HFF-Myc (cell line): ENCODE results near the gene PPIA.

Experiments
- DNase-seq: peaks from one replicate; pipeline ENCODE4 v3.0.0-alpha.2; 2011; ENCODE audit warnings: low read depth; ENCODE audit errors: extremely low read depth
- H3K4me3 ChIP-seq: replicated peaks from 2 replicates; pipeline ENCODE4 v1.5.1; 2011; ENCODE audit warnings: low read depth, mild to moderate bottlenecking, control low read depth, low read length
- TF ChIP-seq, protein P1 (sequence below): IDR thresholded peaks from 2 replicates; pipeline ENCODE4 v1.5.1; 2012; ENCODE audit warnings: mild to moderate bottlenecking, low read depth, low read length, control low read depth; ENCODE audit errors: missing control alignments

Gene PPIA

DNA sequence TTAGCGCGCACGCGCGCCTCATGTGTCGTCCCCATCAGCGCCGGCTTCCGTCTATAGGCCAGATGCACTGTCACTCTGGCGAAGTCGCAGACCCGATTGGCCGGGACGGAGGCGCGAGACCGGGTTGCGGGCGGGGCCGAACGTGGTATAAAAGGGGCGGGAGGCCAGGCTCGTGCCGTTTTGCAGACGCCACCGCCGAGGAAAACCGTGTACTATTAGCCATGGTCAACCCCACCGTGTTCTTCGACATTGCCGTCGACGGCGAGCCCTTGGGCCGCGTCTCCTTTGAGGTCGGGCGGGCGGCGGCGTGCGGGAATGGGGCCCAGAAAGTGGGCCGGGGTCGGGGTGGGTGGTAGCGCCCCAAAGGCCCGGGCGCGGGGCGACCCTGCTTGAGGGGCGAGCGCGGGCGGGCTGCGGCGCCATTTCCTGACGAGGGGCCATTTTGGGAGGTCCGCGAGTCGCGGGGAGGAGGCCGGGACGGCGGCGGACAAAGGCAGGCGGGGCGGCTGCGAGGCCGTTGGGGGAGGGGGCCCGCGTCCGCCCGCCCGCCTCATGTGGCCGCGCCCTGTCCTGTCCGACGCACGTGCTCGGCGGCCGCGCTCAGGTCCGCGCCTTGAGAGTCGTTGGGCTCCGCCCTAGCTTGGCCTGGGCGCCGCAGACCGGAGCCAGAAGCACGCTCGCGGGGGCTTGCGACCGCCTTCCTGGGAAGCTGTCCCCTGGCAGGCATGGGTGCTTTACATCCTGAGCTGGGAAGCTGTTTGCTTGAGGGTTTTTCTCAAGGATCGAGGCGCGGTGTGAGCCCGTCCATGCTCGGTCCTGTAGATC lies at the start of gene PPIA:
Gene PPIA (plus strand): TSS at position 178 of the 825 bp plus-strand sequence. CDS start 44 bp downstream, at position 222.
- peak within 1 kb of the TSS; percentile 99 for H3K4me3 ChIP-seq
- peak; percentile 93 for DNase-seq
- TF ChIP-seq, protein P1, sequence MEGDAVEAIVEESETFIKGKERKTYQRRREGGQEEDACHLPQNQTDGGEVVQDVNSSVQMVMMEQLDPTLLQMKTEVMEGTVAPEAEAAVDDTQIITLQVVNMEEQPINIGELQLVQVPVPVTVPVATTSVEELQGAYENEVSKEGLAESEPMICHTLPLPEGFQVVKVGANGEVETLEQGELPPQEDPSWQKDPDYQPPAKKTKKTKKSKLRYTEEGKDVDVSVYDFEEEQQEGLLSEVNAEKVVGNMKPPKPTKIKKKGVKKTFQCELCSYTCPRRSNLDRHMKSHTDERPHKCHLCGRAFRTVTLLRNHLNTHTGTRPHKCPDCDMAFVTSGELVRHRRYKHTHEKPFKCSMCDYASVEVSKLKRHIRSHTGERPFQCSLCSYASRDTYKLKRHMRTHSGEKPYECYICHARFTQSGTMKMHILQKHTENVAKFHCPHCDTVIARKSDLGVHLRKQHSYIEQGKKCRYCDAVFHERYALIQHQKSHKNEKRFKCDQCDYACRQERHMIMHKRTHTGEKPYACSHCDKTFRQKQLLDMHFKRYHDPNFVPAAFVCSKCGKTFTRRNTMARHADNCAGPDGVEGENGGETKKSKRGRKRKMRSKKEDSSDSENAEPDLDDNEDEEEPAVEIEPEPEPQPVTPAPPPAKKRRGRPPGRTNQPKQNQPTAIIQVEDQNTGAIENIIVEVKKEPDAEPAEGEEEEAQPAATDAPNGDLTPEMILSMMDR, result no peak

DNA sequence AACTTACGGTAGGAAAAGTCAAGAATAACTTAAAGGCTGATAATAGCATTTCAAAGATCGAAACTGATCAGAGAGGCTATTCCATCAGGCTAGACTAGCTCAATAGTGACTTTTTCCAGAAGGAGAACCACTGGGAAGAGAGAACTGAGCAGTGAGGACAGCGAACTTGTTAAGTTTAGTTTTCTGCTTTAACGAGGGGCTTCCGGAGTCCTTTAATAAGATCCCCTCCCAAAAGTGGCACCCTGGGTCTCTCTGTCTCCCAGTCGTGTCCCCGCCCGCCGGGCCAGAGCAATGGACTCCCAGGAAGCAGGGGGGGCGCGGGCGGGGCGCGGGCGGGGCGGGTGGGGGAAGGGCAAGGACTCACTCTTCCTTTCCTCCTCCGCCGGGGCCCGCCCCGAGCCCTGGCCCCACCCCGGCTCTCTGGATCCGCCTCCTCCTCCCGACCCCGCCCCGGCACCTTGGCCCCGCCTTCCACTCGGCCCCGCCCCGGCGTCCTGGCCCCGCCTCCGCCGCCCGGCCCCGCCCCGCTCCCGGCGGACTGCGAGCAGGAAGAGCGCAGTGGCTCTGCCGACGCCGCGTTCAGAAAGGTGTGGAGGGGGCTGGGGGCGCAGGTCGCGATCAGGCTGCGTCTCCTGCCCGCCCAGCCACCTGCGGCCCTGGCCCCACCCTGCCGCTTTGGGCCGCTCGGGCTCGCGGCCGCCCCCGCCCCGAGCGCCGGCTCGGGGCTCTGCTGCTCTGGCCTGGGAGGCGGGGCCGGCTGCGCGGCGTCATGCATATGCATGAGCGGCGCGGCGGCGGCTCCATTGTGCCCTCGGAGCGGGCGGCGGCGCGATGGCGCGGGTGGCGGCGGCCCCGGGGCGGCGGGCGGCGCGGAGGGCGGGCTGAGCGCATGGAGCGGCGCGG lies 48.2 kb upstream of the PPIA start, which contains the start of gene ZMIZ2:
Gene ZMIZ2 (plus strand): TSS at position 803 of the 903 bp plus-strand sequence. CDS start 7,403 bp downstream, outside the sequence.
- peak within 1 kb of the TSS; percentile 83 for H3K4me3 ChIP-seq
- DNase-seq, result no peak
- TF ChIP-seq, protein P1, result no peak

DNA sequence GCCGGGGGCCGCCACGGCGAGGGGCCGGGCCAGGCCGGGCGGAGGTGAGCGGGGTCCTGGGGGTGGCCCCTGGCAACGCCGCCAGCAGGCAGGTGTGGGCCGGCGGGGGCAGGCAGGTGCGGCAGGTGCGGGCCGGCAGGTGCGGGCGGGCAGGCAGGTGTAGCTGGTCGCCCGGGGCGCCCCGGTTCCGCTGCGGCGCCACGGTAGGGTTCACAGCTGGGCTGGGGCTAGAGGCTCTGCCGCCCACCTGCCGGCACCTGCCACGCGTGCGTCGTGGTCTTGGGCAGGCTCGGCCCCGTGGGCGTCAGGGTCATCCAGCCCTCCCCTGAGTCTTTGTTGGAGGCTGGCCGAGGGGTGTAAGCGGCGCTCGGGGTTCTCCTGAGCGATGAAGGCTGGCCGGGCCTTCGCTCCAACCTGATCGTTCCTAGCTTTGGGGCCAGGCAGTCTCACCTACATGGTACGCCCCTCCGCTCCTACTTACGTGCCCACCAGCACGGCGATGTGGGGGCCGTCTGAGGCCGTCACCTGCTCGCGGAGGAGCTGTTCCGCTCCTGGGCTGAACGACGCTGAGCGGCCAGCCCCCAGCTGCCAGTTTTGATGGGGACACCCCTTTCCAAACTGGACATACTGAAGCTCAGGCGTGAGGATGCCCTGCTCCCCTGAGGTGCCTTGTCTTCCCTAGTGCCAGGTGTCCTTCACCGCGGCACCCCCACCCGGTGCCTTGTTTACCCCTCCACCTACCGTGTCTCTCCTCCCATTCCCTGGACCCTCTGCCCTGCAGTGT lies 47.3 kb upstream of the PPIA start:
- H3K4me3 ChIP-seq, result peak overlapping the region; percentile 83
- no peak for DNase-seq
- TF ChIP-seq, protein P1, result no peak

DNA sequence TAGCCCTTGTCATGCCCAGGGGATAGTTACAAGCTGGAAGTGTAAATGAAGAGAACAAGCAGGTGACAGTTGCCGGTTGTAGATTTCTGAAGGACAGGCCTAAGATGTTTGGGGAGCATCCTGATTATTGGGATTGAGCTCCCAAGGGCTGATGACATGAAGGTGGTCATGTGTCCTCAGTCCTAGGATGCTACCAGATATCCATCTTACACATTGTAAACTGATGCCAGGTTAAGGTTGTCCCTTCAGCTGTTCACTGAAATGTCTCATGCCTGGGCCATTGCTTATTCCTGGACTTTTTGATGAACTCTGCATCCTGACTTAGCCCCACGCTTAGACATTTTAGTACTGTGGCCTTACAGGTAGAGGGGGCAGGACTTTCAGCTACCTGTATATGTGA lies 46.5 kb upstream of the PPIA start:
- peak overlapping the region; percentile 83 for H3K4me3 ChIP-seq
- no peak for DNase-seq
- TF ChIP-seq, protein P1, result no peak

GRCh38 chr7:44750424-44750823 lies 46.1 kb upstream of the PPIA start:
- DNase-seq, result no peak
- TF ChIP-seq, protein P1, result no peak
- H3K4me3 ChIP-seq, result no peak overlapping the region

- TF ChIP-seq, protein P1, result no peak
- H3K4me3 ChIP-seq, result no peak overlapping the region
- DNase-seq, result no peak
These were observed 45.4 kb upstream of the PPIA start for GRCh38 chr7:44750921-44751571.
